ENCODE results near the gene GLG1.

DNA sequence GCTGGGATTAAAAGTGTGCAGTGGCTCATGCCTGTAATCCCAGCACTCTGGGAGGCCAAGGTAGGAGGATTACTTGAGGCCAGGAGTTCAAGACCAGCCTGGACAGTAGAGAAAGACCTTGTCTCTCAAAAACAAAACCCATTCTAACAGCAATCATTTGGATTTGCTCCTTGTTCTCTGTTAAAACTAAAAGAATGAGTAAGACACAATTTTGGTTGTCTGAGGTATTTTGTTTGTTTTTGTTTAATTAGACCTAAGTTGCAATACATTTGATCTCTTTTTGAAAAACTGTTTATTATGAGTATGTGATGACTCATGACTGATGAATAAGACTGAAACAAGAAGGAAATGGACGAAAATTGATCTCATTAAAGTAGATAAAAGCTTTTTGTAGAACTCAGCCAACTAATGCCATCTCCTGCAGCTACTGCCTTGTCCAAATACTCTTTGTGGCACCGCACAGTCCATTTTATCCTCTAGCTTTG is 29.0 kb downstream of the GLG1 start:
- no peak for TF ChIP-seq POLR2A (IDR thresholded peaks at IDR 0.05)
- TF ChIP-seq, protein P1, sequence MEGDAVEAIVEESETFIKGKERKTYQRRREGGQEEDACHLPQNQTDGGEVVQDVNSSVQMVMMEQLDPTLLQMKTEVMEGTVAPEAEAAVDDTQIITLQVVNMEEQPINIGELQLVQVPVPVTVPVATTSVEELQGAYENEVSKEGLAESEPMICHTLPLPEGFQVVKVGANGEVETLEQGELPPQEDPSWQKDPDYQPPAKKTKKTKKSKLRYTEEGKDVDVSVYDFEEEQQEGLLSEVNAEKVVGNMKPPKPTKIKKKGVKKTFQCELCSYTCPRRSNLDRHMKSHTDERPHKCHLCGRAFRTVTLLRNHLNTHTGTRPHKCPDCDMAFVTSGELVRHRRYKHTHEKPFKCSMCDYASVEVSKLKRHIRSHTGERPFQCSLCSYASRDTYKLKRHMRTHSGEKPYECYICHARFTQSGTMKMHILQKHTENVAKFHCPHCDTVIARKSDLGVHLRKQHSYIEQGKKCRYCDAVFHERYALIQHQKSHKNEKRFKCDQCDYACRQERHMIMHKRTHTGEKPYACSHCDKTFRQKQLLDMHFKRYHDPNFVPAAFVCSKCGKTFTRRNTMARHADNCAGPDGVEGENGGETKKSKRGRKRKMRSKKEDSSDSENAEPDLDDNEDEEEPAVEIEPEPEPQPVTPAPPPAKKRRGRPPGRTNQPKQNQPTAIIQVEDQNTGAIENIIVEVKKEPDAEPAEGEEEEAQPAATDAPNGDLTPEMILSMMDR (IDR thresholded peaks at IDR 0.05) = no peak

Measured in Peyer's patch (tissue), 4 donors.